Mesenchymal stem cell (in vitro differentiated cells and primary cell): ENCODE measurements around the gene NDUFB7.
"Not testable (repeated sequence)": the region's sequence is repeated elsewhere in the genome, so short reads cannot be mapped to it uniquely, and the experiment has no call there.

Experiments used
- DNase-seq: peaks from one replicate; pipeline ENCODE4 v3.0.0-alpha.2; 2013
- H2AFZ ChIP-seq: one replicate; pipeline ENCODE4 v1.6.1; 2013; ENCODE audit warnings: low read depth, mild to moderate bottlenecking, control low read depth, inconsistent platforms, low read length, moderate library complexity
- H2AK5ac ChIP-seq: 2 replicates; pipeline ENCODE4 v1.6.1; 2013; ENCODE audit warnings: low read length, moderate library complexity, mild to moderate bottlenecking, inconsistent platforms; ENCODE audit not compliant: severe bottlenecking
- H2BK120ac ChIP-seq: one replicate; pipeline ENCODE4 v1.6.1; 2013; ENCODE audit warnings: low read depth, mild to moderate bottlenecking, inconsistent platforms, low read length, moderate library complexity
- H2BK12ac ChIP-seq, 2 experiments: one replicate each; pipeline ENCODE4 v1.6.1; 2013; ENCODE audit warnings: inconsistent platforms in 2 of 2, low read length in 2 of 2, mild to moderate bottlenecking in 2 of 2, moderate library complexity in 2 of 2, control low read depth in 1 of 2
- H2BK15ac ChIP-seq: one replicate; pipeline ENCODE4 v1.6.1; 2013; ENCODE audit warnings: mild to moderate bottlenecking, low read depth, inconsistent platforms; ENCODE audit not compliant: poor library complexity, severe bottlenecking
- H2BK5ac ChIP-seq: 2 replicates; pipeline ENCODE4 v1.6.1; 2013; ENCODE audit warnings: low read depth, mild to moderate bottlenecking, low read length, control low read depth, inconsistent platforms; ENCODE audit not compliant: poor library complexity, severe bottlenecking
- H3K14ac ChIP-seq, 2 experiments: one replicate each; pipeline ENCODE4 v1.6.1; 2013; ENCODE audit warnings: inconsistent platforms in 2 of 2, low read length in 2 of 2, control low read depth in 1 of 2, mild to moderate bottlenecking in 1 of 2, moderate library complexity in 1 of 2
- H3K18ac ChIP-seq, 2 experiments: one replicate each; pipeline ENCODE4 v1.6.1; 2013; ENCODE audit warnings: inconsistent platforms in 2 of 2, low read length in 2 of 2, control low read depth in 1 of 2, low read depth in 1 of 2, mild to moderate bottlenecking in 1 of 2
- H3K23ac ChIP-seq, 2 experiments: one replicate each; pipeline ENCODE4 v1.6.1; 2013; ENCODE audit warnings: inconsistent platforms in 2 of 2, low read length in 2 of 2, mild to moderate bottlenecking in 2 of 2, moderate library complexity in 2 of 2, control low read depth in 1 of 2
- H3K27ac ChIP-seq: 2 replicates; pipeline ENCODE4 v1.5.1; 2013; ENCODE audit warnings: mild to moderate bottlenecking, moderate library complexity, low read length, control low read depth, inconsistent platforms; ENCODE audit not compliant: poor library complexity, severe bottlenecking
- H3K27me3 ChIP-seq, 2 experiments: 2 replicates each; pipeline versions ENCODE4 v1.6.1 to v1.7.0; 2013; ENCODE audit warnings: low read length in 2 of 2, mild to moderate bottlenecking in 2 of 2, moderate library complexity in 2 of 2, control low read depth in 1 of 2, inconsistent platforms in 1 of 2; ENCODE audit not compliant: control insufficient read depth in 1 of 2, insufficient read depth in 1 of 2
- H3K36me3 ChIP-seq, 2 experiments: 2 replicates each; pipeline versions ENCODE4 v1.6.1 to v1.7.0; 2013; ENCODE audit warnings: low read length in 2 of 2, control low read depth in 1 of 2, inconsistent platforms in 1 of 2, low read depth in 1 of 2, mild to moderate bottlenecking in 1 of 2; ENCODE audit not compliant: insufficient read depth in 2 of 2, control insufficient read depth in 1 of 2
- H3K4ac ChIP-seq, 2 experiments: one replicate each; pipeline ENCODE4 v1.6.1; 2013; ENCODE audit warnings: inconsistent platforms in 2 of 2, low read length in 2 of 2, mild to moderate bottlenecking in 2 of 2, moderate library complexity in 2 of 2, control low read depth in 1 of 2, low read depth in 1 of 2
- H3K4me1 ChIP-seq: 2 replicates; pipeline ENCODE4 v1.6.1; 2013; ENCODE audit warnings: low read depth, low read length, control low read depth; ENCODE audit not compliant: control insufficient read depth, insufficient read depth
- H3K4me2 ChIP-seq: 2 replicates; pipeline ENCODE4 v1.6.1; 2013; ENCODE audit warnings: low read length, mild to moderate bottlenecking, inconsistent platforms; ENCODE audit not compliant: poor library complexity, severe bottlenecking
- H3K4me3 ChIP-seq, 2 experiments: 2 replicates each; pipeline versions ENCODE4 v1.5.1 to v1.7.0; 2013; ENCODE audit warnings: low read length in 2 of 2, mild to moderate bottlenecking in 2 of 2, control low read depth in 1 of 2, low read depth in 1 of 2; ENCODE audit not compliant: insufficient read depth in 1 of 2
- H3K79me1 ChIP-seq: replicated peaks from 2 replicates; pipeline ENCODE4 v1.6.1; 2013; ENCODE audit warnings: mild to moderate bottlenecking, control low read depth, low read length, inconsistent platforms; ENCODE audit not compliant: poor library complexity, severe bottlenecking
- H3K9ac ChIP-seq: 2 replicates; pipeline ENCODE4 v1.7.0; 2013; ENCODE audit warnings: mild to moderate bottlenecking, low read length, moderate library complexity
- H3K9me3 ChIP-seq: 2 replicates; pipeline ENCODE4 v1.7.0; 2013; ENCODE audit warnings: mild to moderate bottlenecking, low read length; ENCODE audit not compliant: control insufficient read depth
- H4K8ac ChIP-seq: one replicate; pipeline ENCODE4 v1.6.1; 2013; ENCODE audit warnings: inconsistent platforms, mild to moderate bottlenecking, low read length, moderate library complexity
- H4K91ac ChIP-seq: one replicate; pipeline ENCODE4 v1.6.1; 2013; ENCODE audit warnings: mild to moderate bottlenecking, low read length, inconsistent platforms
- WGBS: methylation state at CpG from one replicate; pipeline ENCODE4 v1.1.7; 2013; ENCODE audit warnings: mixed read lengths; 5-methylcytosine and 5-hydroxymethylcytosine counted together

Gene NDUFB7

DNA sequence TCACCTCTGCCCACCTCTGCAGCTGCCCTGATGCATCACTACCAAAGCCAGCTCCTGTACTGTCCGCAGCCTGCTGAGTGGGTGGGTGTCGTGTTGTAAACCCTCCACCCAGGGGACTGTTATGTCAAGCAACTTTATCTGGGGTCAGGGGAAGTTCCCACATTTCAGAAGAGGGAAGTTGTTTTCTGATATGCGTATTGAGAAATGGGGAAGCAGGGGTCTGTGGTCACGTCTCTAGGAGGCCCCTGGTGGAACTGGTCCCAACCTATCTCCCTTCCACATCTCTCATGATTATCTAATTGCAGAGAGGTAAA is 42.2 kb upstream of the NDUFB7 start:
- no peaks in the 10 kb centered on the region for H3K36me3 ChIP-seq
- no peak overlapping the region for H3K9ac ChIP-seq
- no peak for DNase-seq
- H2BK120ac ChIP-seq: no peak overlapping the region
- no peak overlapping the region for H2BK15ac ChIP-seq
- peaks cover 6% of the 10 kb centered on the region for H3K9me3 ChIP-seq
- H3K23ac ChIP-seq: no peak overlapping the region
- H3K4ac ChIP-seq: no peak overlapping the region
- H4K8ac ChIP-seq: no peak overlapping the region
- no peak overlapping the region for H3K14ac ChIP-seq
- no peak overlapping the region for H3K4me2 ChIP-seq
- H2BK12ac ChIP-seq: no peak overlapping the region
- no peaks in the 10 kb centered on the region for H3K27me3 ChIP-seq
- H2BK5ac ChIP-seq: peak overlapping the region; percentile 53
- H3K79me1 ChIP-seq: no peaks in the 10 kb centered on the region
- no peak overlapping the region for H4K91ac ChIP-seq
- H3K4me3 ChIP-seq: no peak overlapping the region
- no peak overlapping the region for H3K18ac ChIP-seq
- 78% methylated on average over 2 of the region's 4 CpGs for WGBS
- H2AK5ac ChIP-seq: no peak overlapping the region
- no peaks in the 10 kb centered on the region for H3K4me1 ChIP-seq
- no peak overlapping the region for H2AFZ ChIP-seq
- no peak overlapping the region for H3K27ac ChIP-seq

DNA sequence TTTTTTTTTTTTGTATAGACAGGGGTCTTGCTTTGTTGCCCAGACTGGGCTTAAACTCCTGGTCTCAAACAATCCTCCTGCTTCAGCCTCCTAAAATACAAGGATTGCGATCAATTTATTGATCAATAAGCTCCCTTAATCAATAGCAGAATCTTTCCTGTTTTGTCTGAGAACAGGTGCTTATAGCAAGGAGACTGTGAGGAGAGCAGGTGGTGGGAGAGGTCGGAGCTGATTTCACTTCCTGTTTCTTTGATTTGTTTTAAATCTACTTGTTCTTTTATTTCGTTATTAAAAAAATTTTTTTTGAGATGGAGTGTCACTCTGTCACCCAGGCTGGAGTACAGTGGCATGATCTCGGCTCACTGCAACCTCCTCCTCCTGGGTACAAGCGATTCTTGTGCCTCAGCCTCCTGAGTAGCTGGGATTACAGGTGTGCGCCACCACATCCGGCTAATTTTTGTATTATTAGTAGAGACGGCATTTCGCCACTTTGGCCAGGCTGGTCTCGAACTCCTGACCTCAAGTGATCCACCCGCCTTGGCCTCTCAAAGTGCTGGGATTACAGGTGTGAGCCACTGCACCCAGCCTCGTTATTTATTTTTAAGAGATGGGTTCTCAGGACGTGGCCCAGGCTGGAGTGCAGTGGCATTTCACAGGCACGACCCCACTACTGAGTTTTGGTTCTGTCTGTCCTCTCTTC is 41.7 kb upstream of the NDUFB7 start:
- not testable (repeated sequence) for H2AK5ac ChIP-seq, H4K8ac ChIP-seq, DNase-seq, H2BK15ac ChIP-seq, H3K27ac ChIP-seq, H2BK12ac ChIP-seq, H3K36me3 ChIP-seq, H3K9ac ChIP-seq, H3K27me3 ChIP-seq, H2AFZ ChIP-seq, H3K23ac ChIP-seq, H3K9me3 ChIP-seq, H2BK120ac ChIP-seq, H3K4me3 ChIP-seq, H4K91ac ChIP-seq, H3K14ac ChIP-seq, H3K4ac ChIP-seq, H3K4me1 ChIP-seq, H3K79me1 ChIP-seq, H3K4me2 ChIP-seq, H3K18ac ChIP-seq
- H2BK5ac ChIP-seq: peak overlapping the region; percentile 53
- WGBS: 56% methylated on average over 12 of the region's 14 CpGs

DNA sequence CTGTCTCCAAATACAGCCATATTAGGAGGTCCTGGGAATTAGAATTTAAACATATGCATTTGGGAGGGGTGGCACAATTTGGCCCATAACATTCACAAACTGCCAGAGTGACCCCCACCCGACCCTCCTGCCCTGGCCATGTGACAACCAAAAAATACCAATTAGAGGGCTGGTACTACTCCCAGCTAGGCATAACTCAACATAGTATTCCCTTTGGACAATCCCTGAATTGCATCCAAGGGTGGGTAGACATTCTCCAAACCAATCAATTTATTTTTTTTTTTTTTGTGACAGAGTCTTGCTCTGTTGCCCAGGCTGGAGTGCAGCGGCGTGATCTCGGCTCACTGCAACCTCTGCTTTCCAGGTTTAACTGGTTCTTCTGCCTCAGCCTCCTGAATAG is 40.8 kb upstream of the NDUFB7 start:
- H3K9ac ChIP-seq: no peak overlapping the region
- H3K4ac ChIP-seq: no peak overlapping the region
- no peak overlapping the region for H2AK5ac ChIP-seq
- H2BK12ac ChIP-seq: no peak overlapping the region
- no peak overlapping the region for H2BK5ac ChIP-seq
- no peak overlapping the region for H2BK120ac ChIP-seq
- DNase-seq: no peak
- no peaks in the 10 kb centered on the region for H3K4me1 ChIP-seq
- H3K4me3 ChIP-seq: no peak overlapping the region
- no peaks in the 10 kb centered on the region for H3K36me3 ChIP-seq
- no peak overlapping the region for H3K4me2 ChIP-seq
- no peak overlapping the region for H4K8ac ChIP-seq
- WGBS: 74% methylated on average over 4 of the region's 4 CpGs
- H2AFZ ChIP-seq: no peak overlapping the region
- H4K91ac ChIP-seq: no peak overlapping the region
- no peak overlapping the region for H3K18ac ChIP-seq
- H3K23ac ChIP-seq: no peak overlapping the region
- peaks cover 2% of the 10 kb centered on the region for H3K9me3 ChIP-seq
- no peak overlapping the region for H3K14ac ChIP-seq
- H3K27ac ChIP-seq: no peak overlapping the region
- no peaks in the 10 kb centered on the region for H3K27me3 ChIP-seq
- H3K79me1 ChIP-seq: no peaks in the 10 kb centered on the region
- H2BK15ac ChIP-seq: no peak overlapping the region

DNA sequence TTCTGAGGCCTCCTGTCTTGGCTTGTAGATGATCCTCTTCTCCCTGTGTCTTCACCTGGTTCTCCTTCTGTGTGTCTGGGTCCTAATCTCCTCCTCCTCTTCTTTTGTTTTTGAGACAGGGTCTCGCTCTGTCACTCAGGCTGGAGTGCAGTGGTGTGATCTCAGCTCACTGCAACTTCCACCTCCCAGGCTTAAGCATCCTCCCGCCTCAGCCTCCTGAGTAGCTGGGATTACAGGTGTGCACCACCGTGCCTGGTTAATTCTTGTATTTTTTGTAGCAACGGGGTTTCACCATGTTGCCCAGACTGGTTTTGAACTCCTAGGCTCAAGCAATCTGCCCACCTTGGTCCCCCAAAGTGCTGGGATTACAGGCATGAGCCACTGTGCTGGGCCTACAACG is 40.4 kb upstream of the NDUFB7 start:
- not testable (repeated sequence) for H2BK120ac ChIP-seq, H3K27me3 ChIP-seq, H3K27ac ChIP-seq, H2AK5ac ChIP-seq, H3K14ac ChIP-seq, H4K91ac ChIP-seq, H2BK12ac ChIP-seq, H3K18ac ChIP-seq, H3K23ac ChIP-seq, H3K79me1 ChIP-seq, H3K9ac ChIP-seq, H2BK15ac ChIP-seq, H3K36me3 ChIP-seq, DNase-seq, H3K4me1 ChIP-seq, H3K4me3 ChIP-seq, H2BK5ac ChIP-seq, H4K8ac ChIP-seq, H3K4me2 ChIP-seq, H3K9me3 ChIP-seq, H2AFZ ChIP-seq, H3K4ac ChIP-seq
- WGBS: 61% methylated on average over 4 of the region's 5 CpGs
